Fibroblast of mammary gland (primary cell): ENCODE data around the gene DOCK3.
"Not testable (repeated sequence)": the region's sequence is repeated elsewhere in the genome, so short reads cannot be mapped to it uniquely, and the experiment has no call there.

ENCODE experiments used
- DNase-seq: peaks from one replicate; pipeline ENCODE4 v3.0.0-alpha.2; 2010; ENCODE audit warnings: low read depth
- H3K4me3 ChIP-seq: 2 replicates; pipeline ENCODE4 v1.5.1; 2011; ENCODE audit warnings: low read depth, mild to moderate bottlenecking, low read length, moderate library complexity; ENCODE audit not compliant: control insufficient read depth
- CTCF ChIP-seq: conservative IDR thresholded peaks from 2 replicates; pipeline ENCODE4 v1.5.1; 2011; ENCODE audit warnings: low read depth, low read length, inconsistent platforms; ENCODE audit not compliant: control insufficient read depth, insufficient read depth

Gene DOCK3

GRCh38 chr3:50873376-50874157 lies 198.8 kb downstream of the DOCK3 start:
- DNase-seq, result no peak

GRCh38 chr3:50874876-50875275 lies 200.1 kb downstream of the DOCK3 start:
- not testable (repeated sequence) for H3K4me3 ChIP-seq, DNase-seq

More at GRCh38 chr3:50873376-50874157, 198.8 kb downstream of the DOCK3 start:
- no peak for TF ChIP-seq CTCF
- no peak overlapping the region for H3K4me3 ChIP-seq

- no peak for DNase-seq
- no peak for TF ChIP-seq CTCF
- no peak overlapping the region for H3K4me3 ChIP-seq
Observed at GRCh38 chr3:50876947-50877346, 202.2 kb downstream of the DOCK3 start.

DNA sequence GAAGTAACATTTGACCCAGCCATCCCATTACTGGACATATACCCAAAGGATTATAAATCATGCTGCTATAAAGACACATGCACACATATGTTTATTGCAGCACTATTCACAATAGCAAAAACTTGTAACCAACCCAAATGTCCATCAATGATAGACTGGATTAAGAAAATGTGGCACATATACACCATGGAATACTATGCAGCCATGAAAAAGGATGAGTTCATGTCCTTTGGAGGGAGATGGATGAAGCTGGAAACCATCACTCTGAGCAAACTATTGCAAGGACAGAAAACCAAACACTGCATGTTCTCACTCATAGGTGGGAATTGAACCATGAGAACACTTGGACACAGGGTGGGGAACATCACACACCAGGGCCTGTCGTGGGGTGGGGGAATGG lies 208.0 kb downstream of the DOCK3 start:
- not testable (repeated sequence) for H3K4me3 ChIP-seq, DNase-seq

- H3K4me3 ChIP-seq, result no peak overlapping the region
- no peak for TF ChIP-seq CTCF
- DNase-seq, result no peak
Observed at GRCh38 chr3:50883755-50884154, 209.0 kb downstream of the DOCK3 start.

DNA sequence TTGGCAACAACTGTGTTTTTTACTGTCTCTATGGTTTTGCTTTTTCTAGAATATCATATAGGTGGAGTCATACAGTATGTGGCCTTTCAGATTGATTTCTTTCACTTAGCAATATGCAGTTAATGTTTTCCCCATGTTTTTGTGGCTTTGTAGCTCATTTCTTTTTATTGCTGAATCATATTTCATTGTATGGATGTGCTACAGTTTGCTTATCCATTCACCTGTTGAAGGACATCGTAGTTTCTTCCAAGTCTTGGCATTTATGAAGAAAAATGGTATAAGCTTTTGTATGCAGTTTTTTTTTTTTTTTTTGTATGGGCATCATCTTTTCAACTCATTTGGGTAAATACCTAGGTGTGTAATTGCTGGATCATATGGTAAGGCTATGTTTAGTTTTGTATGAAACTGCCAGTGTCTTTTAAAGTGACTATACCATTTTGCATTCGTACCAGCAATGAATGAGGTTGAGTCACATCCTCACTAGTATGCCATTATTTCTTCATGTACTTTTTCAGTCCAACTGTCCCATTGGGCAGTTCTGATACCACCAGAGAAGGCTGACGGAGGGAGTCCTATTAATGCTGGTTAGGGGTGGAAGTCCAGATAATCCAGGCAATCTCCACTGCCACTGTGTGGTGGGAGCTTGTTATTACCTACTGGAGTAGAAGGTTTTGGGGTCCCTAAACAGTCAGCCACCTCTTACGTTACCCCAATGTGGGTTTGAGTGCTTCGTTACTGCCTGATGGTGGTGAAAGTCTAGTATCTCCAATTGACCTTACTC lies 210.5 kb downstream of the DOCK3 start:
- no peak overlapping the region for H3K4me3 ChIP-seq
- no peak for TF ChIP-seq CTCF
- DNase-seq, result no peak

GRCh38 chr3:50890688-50891344 lies 216.1 kb downstream of the DOCK3 start:
- TF ChIP-seq CTCF, result no peak
- DNase-seq, result no peak
- no peak overlapping the region for H3K4me3 ChIP-seq

GRCh38 chr3:50901097-50901496 lies 226.4 kb downstream of the DOCK3 start:
- not testable (repeated sequence) for H3K4me3 ChIP-seq, DNase-seq
